Epidermal melanocyte (primary cell): ENCODE data around the gene SPTA1.

Experiments used
- DNase-seq: peaks from one replicate; pipeline ENCODE4 v3.0.0; 2011; ENCODE audit warnings: low spot score; ENCODE audit not compliant: insufficient read length

SPTA1 gene

DNA sequence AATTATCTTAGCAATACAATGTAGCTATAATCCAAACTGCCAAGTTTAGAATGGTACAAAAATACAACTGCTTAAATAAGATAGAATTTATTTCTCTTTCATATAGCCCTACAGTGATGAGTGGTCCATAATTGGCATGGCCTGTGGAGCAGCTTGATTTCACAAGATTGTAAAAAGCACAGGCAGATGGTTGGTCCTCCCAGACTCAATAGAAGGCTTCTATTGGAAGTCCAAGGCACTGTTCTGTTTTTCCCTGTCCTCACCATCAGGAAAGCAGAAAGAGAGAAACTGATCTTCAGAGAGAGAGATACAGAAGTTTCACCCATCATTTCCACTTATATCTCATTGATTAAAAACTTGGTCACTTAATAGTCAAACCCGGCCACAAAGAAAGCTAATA is 114.3 kb downstream of the SPTA1 start:
- DNase-seq: no peak

DNA sequence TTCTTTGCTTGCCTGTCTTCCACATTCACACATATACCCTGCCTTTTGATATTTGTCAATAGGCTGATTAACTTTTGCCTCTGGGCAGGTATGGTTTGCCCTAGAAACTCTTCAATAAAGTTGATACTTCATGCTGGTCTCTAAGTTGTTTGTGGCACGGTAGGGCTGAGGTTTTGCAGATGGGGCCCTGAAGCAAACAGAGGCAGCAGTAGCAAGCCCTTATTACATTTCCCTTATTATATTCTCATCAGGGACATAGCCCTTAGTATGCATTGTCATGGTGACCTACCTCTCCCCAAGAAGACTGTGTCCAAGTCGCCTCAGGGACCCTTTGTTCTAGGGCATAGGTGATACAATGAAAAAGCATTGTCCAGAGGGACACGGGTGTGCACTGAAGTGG is 116.0 kb downstream of the SPTA1 start, which contains the start of gene OR6P1:
OR6P1 (minus strand) TSS at position 101 of the 400 bp plus-strand sequence. CDS start 6,976 bp downstream, outside the sequence.
- DNase-seq: no peak

DNA sequence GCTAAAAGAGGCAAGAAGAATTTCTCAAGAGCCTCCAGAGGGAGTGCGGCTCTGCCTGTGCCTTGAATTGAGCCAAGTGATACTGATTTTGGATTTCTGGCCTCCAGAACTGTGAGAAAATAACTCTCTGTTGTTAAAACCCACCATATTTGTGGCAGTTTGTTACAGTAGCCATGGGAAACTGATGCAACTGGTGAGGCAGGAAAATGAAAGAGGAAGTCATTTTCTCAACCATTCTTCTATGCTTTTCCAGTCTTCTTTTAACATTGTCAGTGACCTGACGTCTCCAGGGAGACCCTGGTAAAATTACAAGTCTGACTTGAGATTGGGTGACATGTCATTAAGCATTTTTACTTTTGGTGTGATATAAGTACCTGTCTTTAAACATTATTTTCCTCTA is 121.9 kb downstream of the SPTA1 start:
- no peak for DNase-seq

DNA sequence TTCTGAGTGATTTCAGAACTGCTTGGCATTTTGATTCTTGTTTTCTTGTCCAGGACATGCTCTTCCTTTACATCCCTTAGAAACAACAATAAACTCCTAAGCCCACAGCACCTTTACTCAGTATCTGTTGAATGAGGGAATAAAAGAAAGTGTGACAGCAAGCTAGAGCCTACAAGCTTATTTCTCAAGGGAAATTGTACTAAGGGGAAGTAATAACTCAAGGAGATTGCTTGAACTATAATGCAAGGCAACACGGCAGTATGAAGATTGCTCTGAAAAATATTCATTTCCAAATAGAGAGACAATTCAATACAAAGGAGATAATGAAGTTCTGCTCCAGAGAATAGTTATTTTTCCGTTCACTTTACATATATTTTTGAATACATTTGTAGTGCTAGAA is 122.7 kb downstream of the SPTA1 start:
- no peak for DNase-seq
